HG03432 (cell line): ENCODE data around the gene NEU4.
"Not testable (repeated sequence)": the region's sequence is repeated elsewhere in the genome, so short reads cannot be mapped to it uniquely, and the experiment has no call there.

ENCODE experiments used
- ATAC-seq: cut with Tn5 transposase; IDR thresholded peaks from one replicate; pipeline ENCODE4 v1.9.1; 2021; ENCODE audit warnings: mild to moderate bottlenecking, moderate library complexity; ENCODE audit not compliant: unreplicated experiment

NEU4 gene

DNA sequence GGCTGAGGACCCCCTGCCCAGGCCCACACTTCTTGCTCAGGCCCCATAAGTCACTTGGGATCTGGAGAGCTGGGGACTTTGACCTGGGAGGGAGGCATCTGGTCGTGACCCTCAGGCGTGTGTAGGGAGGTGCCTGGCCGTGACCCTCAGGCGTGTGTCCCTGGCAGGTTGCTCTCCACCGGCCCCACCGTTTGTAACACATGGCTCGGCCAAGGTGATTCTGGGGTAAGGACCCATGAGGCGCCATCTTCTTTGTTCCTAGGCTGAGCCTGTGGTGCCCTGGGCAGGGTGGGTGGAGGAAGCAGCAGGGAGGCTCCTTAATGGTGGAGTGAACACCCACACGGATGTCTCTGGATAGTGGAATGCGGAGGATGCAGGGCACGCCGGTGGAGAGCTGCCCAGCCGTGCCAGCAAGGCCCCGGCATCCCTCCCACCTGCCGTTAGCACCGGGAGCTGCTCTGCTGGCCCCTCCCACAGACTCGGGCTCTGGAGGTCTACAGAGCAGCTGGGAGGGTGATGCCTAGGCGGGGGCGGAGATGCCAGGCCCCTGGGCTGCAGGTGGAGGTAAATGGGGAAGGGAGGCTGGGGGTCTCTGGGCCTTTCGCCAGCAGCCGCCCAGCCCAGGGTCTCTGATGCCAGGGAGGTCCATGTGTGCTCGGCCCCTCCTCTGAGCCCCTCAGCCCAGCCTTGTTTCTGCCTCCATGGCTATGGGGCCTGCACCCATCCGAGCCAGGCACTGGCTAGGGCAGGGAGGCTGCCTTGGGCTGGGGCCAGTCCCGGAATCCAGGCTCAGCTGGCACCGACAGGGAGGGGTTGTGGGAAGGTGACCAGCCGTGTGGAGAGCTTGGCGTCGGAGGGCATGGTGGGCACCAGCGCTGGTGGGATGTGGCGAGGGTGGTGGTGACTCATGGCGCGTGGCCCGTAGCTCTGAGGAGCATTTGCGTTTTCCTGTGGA lies 33.5 kb upstream of the NEU4 start:
- no peak for ATAC-seq

DNA sequence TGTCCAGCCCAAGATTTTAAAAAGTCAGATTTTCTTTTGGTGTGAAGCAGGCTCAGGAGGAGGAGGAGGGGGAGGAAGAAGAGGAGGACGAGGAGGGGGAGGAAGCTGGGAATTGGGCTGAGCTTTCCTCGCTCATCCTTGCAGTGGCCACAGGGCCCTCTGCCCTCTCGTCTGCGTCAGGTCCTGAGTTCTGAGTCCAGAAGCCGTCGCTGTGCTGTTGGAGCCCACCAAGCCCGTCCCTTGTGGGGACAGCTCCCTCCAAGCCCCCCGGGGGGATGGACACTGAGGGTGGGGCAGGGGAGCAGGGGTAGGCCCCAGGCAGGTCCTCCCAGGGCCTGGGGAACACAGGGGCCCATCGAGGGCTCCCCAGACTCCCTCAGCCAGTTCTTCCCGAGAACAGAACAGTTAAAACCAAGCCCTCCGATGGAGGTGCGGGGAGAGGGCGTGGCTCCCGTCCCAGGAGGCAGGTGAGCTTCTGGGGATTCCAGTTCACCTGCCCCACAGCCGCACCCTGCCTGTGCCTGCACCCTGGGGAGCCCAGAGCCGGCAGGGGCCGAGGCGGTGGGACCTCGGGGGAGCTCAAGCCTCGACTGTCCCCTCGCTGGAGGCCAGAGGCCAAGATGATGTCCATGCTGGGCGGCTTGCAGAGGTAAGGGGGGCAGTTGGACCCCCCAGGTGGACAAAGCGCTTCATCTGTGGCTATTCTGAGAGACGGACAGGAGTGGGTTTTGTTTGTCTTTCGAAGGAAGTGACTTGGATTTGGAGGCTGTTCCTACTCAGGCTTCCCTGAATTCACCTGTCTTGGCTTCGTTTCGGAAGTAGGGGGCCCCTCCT lies 32.4 kb upstream of the NEU4 start, which contains the start of gene GAL3ST2:
TSS of gene GAL3ST2 (plus strand) at position 487 of the 834 bp plus-strand sequence. CDS start at position 621, 134 bp downstream.
- ATAC-seq, result no peak

DNA sequence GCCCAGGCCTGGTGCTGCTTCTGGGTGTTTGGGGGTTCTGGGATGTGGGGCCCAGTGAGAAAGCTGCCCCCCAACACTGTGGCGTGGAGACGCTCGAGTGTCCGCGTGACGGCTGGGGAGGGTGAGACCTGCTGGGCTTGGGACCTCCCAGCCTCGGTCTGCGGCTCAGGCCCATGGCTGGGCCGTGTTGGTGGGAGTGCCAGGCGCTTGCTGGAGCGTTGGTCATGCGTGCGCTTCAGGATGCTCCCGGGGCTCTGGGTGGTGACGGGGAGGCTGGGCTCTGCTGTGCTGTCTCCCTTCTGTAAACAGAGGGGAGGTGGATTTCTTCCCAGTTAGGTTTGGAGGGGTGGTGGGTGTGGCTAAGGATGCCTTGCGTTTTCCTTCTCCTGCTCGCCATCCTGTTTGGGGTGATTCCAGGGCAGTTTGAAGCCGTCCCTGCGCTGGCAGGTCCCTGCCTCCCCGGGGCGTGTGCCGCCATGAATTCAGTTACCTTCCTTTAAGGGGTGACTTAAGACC lies 31.8 kb upstream of the NEU4 start:
- ATAC-seq, result no peak

DNA sequence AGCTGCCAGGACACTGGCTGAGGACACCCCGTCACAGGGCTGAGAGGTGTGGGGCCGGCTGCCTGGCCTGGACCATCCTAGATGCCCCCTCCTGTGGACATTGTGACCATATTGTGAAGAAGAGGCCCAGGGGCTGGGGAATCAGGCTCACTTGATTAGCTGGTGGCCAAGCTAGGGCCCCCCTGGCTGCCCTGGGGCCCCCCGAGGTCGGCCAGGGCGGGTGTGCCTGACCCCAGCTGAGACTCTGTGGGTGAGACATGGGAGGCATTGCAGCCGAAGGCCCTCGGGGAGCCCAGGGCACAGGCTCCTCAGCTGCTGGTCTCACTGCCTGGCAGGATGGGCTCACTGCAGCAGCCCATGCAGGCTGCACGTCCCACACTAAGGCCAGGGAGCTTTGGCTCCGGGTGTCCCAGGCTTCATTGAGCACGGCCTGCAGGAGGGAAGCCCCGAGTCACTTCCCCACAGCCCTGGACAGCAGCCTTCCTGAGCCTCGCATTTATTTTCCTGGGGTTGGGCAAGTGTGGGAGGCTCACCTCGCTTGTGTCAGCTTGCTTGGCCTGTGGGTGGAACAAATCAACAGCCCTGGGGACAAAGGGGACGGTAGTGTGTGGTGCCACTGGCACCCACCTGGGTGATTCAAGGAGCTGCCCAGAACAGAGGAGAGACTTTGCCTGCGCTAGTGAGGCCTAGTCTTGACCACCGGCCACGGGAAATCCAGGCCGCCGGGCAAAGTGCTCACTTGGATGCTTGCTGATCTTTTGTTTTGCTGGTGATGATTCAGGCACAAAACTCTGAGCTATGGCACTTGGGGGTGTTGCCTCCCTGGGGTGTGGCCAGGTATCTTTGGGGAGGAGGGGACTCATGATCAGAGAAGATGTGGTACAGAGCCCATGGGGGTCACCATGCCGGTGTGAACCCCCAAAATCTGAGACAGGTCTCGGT lies 31.0 kb upstream of the NEU4 start:
- ATAC-seq, result no peak

DNA sequence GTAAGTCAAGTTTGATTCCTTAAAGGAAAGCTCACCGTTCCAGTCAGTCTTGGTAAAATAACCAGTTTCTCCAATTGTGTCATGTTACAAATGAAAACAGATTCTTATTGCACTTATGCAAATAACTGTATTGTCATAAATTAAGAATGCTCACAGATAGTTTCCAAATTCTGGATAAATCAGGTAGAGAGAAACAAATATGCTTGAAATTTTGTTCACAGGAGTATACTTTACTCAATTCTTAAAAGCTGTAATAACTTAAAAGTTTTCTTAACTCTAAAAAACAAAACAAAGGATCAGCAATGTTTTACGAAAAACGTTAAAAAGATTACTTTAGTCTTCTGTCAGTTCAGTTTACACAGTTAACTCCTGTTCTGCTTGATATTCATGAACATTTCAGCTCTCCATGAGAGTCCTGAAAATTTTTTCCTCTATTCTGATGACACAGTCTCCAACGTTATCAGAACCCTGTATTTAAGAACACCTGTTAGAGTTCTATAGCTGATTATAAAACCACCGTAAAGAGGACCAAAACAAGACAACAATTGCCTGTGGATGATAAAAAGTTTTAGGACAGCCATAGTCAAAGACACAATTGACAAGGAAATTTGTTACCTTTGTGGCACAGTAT lies 27.9 kb upstream of the NEU4 start:
- no peak for ATAC-seq

DNA sequence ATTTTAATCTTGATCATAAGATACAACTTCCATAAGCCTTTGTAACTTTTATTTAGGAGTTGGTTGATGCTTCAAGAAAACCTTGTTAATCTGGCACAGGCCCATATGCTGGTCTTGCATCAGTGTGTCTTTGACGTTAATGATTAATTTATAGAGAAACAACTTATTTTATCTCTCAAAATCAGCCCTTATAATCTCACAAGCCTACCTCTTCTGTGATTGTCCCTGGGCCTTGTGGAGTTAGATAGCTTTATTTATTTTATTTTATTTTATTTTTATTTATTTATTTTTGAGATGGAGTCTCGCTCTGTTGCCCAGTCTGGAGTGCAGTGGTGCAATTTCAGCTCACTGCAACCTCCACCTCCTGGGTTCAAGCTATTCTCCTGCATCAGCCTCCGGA lies 26.9 kb upstream of the NEU4 start:
- ATAC-seq, result not testable (repeated sequence)

DNA sequence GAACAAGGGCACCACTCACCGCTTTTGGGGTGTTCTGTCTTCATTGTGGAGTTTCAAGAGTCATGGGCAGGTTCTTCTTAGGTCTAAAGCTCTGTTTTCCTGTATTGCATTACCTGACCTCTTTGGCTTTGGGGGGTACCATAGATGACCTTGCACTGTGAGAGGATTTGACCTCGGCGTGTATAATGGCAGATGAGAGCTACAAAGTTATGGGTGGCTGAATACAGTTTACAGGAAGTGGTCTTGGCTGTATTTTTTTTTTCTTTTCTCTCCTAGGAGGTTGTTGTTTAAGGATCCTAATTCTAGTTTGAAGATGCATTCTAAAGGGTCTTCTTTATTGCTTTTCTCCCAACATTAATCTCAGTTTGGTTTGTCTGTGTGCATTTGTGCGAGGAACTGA lies 20.9 kb upstream of the NEU4 start:
- ATAC-seq, result no peak

DNA sequence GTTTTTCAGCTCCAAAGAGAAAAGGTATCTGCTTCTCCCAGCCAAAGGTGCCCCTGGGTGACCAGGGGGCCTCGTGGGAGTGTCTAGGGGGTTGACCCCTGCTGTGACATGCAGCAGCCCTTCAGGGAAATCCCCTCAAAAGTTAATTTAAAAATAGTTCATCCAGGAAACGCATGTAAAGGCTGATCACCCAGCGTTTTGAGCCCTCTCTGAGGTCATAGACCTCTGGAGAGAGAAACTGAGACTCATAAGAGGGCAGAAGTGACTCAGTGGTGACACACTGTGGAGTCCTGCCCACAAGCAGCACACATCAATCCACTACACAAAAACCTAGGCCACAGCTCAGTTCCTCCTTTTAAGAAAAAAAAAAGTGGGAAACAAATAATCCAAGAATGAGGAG lies 20.4 kb upstream of the NEU4 start:
- ATAC-seq, result no peak

DNA sequence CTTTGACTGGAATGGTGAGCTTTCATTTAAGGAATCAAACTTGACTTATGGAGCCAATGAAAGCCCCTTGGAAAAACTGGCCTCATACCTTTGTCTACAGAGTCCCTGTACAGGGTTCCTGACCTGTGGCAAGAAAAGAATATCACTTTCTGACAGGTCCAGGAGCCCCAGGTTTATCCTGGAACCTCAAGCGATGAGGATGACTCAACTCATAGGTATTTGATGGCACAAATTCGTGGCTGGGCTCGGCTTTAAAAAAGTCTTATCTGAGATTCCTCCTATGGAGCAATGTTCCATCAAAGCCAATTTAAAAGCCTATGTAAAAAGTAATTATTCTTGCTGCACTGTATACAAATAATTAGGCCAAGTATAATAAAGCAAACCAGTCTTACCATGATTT lies 17.6 kb upstream of the NEU4 start:
- not testable (repeated sequence) for ATAC-seq

DNA sequence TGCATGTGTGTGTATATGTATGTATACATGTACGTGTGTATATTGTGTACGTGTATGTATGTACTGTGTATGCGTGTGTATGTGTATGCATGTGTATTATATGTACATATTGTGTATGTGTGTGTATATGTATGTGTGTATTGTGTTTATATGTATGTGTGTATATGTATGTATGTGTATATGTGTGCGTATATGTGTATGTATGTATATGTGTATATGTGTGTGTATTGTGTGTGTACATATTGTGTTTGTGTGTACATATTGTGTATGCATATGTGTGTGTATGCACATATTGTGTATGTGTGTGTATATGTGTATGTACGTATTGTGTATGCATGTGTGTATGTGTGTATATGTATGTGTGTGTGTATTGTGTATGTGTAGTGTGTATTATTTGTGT lies 15.6 kb upstream of the NEU4 start:
- ATAC-seq, result no peak

DNA sequence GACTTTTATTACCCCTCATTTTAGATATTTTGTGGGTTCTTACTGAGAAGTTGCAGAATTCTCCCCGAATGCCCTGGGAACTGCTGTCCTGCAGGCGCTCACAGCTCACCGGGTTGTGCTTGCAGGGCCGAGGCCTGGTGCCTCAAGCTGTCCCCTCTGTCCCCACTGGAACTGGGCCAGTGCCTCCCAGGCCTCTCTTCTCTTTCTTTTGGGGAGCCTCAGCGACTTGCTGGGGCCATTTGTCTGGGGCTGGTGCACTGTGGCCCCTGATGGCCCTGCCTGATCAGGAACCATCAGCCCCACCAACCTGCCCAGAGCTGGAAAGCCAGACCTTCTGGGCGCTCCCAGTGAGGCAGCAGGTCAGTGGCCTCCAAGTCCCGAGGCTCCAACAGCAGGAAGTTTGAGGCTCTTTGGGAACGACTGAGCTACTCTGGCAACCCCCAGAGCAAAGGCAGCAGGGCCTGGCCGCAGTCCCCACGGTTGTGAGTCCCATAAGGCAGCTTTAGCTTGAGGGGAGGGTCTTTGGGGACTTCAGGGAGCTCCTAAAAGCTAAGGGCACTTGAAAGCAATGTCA lies 14.7 kb upstream of the NEU4 start:
- no peak for ATAC-seq

DNA sequence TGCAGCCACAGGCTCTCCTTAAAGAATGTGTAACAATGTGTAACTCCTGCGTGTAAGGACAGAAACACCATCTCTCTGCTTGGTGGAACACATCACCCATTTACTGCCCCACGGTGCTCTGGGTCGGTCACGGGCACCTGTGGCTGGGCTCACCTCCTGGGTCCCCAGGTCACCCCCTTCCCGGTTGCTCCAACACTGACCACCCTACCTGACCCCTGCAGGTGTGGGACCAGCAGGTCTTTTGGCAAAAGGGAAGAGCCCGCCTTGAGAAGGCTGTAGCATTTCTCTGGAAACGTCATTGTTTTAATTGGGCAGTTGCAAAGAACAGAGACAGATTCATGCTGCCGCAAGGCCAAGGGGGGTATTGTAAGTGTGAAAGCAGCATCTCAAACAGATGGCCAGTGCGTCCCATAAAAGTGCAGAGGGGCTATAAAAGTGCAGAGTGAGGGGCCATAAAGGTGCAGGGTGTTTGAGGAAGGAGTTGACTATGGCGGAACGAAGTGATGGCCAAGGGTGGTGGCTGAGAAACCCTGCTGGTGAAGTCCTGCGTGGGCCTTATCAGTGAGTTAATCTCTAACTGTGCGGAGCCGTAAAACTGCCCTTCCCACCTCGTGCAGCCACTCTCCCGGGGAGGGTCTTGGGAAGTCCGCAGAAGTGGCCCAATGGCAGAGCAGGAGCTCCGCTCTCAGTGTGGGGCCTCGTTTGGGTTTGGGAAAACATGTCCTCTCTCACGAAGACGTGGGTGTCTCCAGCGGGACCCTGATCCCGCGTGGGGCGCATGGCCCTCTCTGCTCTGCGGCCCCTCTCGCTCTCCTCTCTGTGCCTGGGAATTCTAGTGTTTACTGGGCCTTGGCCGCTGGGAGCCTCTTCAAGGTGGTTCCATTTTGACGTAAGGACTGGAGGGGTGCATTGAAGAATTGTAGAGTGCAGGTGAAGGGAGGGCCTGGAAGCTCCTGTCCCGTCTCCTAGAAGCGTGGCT lies 13.7 kb upstream of the NEU4 start:
- ATAC-seq, result no peak

DNA sequence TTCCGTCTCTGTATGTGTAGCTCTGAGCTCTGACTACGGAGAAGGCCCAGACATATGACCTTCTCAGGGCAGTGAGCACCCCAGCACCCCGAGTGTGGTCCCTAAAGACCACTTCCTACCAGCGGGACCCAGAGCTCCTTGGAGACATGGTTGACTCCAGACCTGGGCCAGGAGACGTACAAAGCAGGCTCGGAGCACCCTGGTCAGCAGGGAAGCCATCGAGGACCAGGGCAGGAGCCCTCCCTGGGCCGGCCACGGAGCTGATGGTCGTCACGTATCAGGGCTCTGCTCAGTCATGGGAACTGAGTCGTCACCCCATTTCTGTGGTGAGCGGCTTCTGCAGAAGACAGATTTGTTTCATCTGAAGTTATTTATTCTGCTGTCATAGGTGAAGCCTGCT lies 12.8 kb upstream of the NEU4 start:
- ATAC-seq, result no peak

DNA sequence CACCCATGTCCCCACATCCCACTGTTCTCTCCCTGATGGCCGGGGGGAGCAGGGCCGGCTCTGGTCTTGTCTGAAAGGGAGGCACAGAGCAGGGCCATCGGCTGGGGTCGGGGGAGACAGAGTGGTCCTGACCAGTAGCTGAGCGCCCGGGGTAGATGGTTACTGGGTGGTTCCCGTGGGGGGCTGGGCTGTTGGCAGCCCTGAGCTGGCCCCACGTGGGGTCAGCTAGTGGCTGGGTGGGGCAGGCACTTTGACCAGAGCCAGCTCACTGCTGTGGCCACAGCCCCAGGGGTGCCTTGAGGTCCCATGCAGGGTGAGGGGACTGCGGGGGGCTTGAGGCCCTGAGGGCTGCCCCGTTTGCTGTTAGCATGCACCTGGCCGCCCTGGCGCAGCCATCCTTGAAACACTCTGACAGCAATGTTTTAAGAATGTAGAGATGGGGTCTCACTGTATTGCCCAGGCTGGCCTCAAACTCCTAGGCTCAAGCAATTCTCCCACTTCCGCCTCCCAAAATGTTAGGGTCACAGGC lies 12.3 kb upstream of the NEU4 start:
- no peak for ATAC-seq

DNA sequence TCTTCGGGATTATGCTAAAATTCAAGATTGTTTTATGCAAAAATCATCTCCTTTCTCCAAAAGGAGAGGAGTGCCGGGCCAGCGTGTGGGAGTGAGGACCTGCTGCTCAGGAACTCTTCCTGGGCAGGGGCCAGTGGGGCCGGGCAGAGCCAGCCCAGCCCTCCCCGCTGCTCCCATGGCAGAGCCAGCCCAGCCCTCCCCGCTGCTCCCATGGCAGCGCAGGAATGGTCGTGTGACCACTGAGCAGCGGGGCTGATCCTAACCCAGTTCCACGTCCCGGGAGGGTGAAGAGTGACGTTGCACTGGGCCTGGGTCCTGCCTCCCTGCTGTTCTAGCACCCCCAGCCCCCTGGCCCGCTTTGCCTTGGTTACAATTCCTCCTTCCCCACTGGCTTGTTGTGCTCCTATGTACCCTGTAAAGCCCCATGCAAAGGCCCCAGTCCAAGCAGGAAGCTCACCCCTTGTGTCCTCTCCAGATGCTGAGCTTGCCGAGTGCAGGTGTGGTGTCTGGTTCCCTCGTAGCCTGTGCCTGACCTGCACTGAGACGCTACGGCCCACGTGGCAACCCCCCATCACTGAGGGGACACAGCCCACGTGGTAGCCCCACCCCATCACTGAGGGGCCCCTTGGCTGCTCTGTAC lies 11.4 kb upstream of the NEU4 start:
- ATAC-seq, result no peak

DNA sequence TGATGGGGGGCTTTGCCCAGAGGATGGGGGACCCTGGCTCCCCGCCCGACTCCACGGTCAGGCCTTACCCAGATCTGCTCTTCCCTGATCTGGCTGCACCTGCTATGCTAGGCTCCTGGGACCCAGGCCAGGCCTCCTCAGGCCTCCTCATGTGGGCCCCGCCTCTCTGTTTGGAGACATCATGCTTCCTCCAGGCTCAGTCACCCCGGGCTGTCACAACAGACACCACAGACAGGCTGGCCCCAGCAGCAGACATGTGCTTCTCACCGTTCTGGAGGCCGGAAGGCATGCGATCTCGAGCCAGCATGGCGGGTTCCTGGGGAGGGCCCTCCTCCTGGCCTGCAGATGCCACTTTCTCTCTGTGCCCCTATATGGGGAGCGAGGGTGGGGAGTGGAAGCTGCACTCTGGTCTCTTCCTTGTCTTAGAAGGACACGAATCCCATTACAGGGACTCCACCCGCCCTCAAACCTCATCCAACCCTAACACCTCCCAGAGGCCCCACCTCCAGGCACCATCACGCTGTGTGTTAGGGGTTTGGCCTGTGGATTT lies 10.8 kb upstream of the NEU4 start:
- no peak for ATAC-seq
